Transverse colon (tissue), 4 donors: ENCODE measurements around the gene PCNX2.

Source experiments
- POLR2AphosphoS5 ChIP-seq, 3 donors: sonication (generic); formaldehyde crosslinking; IDR thresholded peaks; one replicate each; pipeline ENCODE4 v1.6.1; 2016; ENCODE audit warnings: antibody characterized with exemption in 3 of 3
- TF ChIP-seq, protein P1 (sequence below), 5 experiments: fragments of 200-600 bp in 3 of 5; fragments of 450-650 bp in 2 of 5; sonication (generic) in 3 of 5; IDR thresholded peaks; 1 replicate in 2 of 5; 2 replicates in 3 of 5; pipeline ENCODE4 v1.5.1; 2016 to 2017; ENCODE audit warnings: antibody characterized with exemption in 5 of 5, inconsistent platforms in 3 of 5, mild to moderate bottlenecking in 2 of 5, moderate library complexity in 1 of 5

DNA sequence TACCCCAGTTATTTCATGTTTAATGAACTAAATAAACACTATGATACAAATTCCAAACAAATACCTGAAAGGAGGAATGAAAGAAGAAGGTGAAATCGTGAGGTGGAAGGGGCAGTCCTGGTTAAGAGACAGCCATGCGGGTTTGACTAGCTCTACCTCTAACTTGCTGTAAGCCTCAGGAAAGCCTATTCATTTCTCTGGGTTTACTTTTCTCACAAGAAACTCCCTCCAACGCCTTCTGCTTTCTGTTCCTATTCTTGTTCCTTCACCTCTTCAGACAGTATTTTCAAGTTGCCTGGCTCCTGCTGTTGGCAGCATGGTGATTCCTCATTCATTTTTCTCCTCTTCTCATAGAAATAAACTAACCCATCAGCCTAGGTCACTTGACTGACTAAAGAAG, 252.7 kb downstream of the PCNX2 start:
- TF ChIP-seq, protein P1, sequence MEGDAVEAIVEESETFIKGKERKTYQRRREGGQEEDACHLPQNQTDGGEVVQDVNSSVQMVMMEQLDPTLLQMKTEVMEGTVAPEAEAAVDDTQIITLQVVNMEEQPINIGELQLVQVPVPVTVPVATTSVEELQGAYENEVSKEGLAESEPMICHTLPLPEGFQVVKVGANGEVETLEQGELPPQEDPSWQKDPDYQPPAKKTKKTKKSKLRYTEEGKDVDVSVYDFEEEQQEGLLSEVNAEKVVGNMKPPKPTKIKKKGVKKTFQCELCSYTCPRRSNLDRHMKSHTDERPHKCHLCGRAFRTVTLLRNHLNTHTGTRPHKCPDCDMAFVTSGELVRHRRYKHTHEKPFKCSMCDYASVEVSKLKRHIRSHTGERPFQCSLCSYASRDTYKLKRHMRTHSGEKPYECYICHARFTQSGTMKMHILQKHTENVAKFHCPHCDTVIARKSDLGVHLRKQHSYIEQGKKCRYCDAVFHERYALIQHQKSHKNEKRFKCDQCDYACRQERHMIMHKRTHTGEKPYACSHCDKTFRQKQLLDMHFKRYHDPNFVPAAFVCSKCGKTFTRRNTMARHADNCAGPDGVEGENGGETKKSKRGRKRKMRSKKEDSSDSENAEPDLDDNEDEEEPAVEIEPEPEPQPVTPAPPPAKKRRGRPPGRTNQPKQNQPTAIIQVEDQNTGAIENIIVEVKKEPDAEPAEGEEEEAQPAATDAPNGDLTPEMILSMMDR (IDR thresholded peaks at IDR 0.05), result no peak
- no peak for TF ChIP-seq POLR2AphosphoS5 (IDR thresholded peaks at IDR 0.05)
